Endometrial microvascular endothelial cells (primary cell): ENCODE data around the gene SPON2. TPM values are rescaled to one million over a fixed set of nuclear protein-coding genes. Genes with fewer than 3 reads are reported as not detected.

Source experiments
- in situ Hi-C: cut with HindIII; loops from 2 replicates; pipeline ENCODE4 v1.10.0; 2017; ENCODE audit warnings: low sequenced_read_pairs, low pct_unique_long_range_greater_than_20kb; ENCODE audit errors: inconsistent ontology term
- total RNA-seq: library from RNA; depleted of rRNA; stranded (reverse); fragments of >200 nt; gene quantifications from one replicate; pipeline ENCODE4 v1.2.3, GENCODE V29; 2015; ENCODE audit errors: inconsistent ontology term

SPON2 gene
- total RNA-seq, 1 donor from 2014 or later: 3.3 TPM

GRCh38 chr4:1177274-1178141 is 5.1 kb upstream of the SPON2 start:
- in situ Hi-C loops: no loop called here

GRCh38 chr4:1176398-1177273 is 4.3 kb upstream of the SPON2 start:
- in situ Hi-C loops: no loop called here

GRCh38 chr4:1175635-1176229 is 3.3 kb upstream of the SPON2 start:
- in situ Hi-C loops: no loop called here

GRCh38 chr4:1174941-1175634 is 2.7 kb upstream of the SPON2 start:
- in situ Hi-C loops: loop anchor here (25.0 kb wide), 1 partner anchor 388 kb away; no protein-coding TSS in a partner anchor

GRCh38 chr4:1172971-1173757 is 781 bp upstream of the SPON2 start:
- in situ Hi-C loops: loop anchor here (25.0 kb wide), 1 partner anchor 386 kb away; no protein-coding TSS in a partner anchor

- in situ Hi-C loops: loop anchor here (25.0 kb wide), 1 partner anchor 384 kb away; no protein-coding TSS in a partner anchor
Measured at GRCh38 chr4:1171311-1172227, 814 bp downstream of the SPON2 start.

GRCh38 chr4:1170976-1171310 is 1.4 kb downstream of the SPON2 start:
- in situ Hi-C loops: loop anchor here (25.0 kb wide), 1 partner anchor 384 kb away; no protein-coding TSS in a partner anchor

- in situ Hi-C loops: loop anchor here (25.0 kb wide), 1 partner anchor 383 kb away; no protein-coding TSS in a partner anchor
Measured at GRCh38 chr4:1170156-1170975, 2.0 kb downstream of the SPON2 start.

- in situ Hi-C loops: loop anchor here (25.0 kb wide), 1 partner anchor 382 kb away; no protein-coding TSS in a partner anchor
Measured at GRCh38 chr4:1169691-1170096, 2.7 kb downstream of the SPON2 start.

GRCh38 chr4:1169171-1169671 is 3.2 kb downstream of the SPON2 start:
- in situ Hi-C loops: loop anchor here (25.0 kb wide), 1 partner anchor 382 kb away; no protein-coding TSS in a partner anchor

GRCh38 chr4:1168191-1169101 is 3.9 kb downstream of the SPON2 start:
- in situ Hi-C loops: loop anchor here (25.0 kb wide), 1 partner anchor 381 kb away; no protein-coding TSS in a partner anchor

GRCh38 chr4:1167244-1167949 is 5.0 kb downstream of the SPON2 start:
- in situ Hi-C loops: loop anchor here (25.0 kb wide), 1 partner anchor 380 kb away; no protein-coding TSS in a partner anchor

- in situ Hi-C loops: loop anchor here (25.0 kb wide), 1 partner anchor 379 kb away; no protein-coding TSS in a partner anchor
Measured at GRCh38 chr4:1166509-1167243, 5.7 kb downstream of the SPON2 start.
